Kidney glomerular epithelial cell (primary cell): ENCODE measurements around the gene TRAPPC12.
"Not testable (repeated sequence)": the region's sequence is repeated elsewhere in the genome, so short reads cannot be mapped to it uniquely, and the experiment has no call there.

Experiments
- DNase-seq: peaks from one replicate; lab custom pipeline; 2025; lab: John Stamatoyannopoulos, UW

The TRAPPC12 gene

DNA sequence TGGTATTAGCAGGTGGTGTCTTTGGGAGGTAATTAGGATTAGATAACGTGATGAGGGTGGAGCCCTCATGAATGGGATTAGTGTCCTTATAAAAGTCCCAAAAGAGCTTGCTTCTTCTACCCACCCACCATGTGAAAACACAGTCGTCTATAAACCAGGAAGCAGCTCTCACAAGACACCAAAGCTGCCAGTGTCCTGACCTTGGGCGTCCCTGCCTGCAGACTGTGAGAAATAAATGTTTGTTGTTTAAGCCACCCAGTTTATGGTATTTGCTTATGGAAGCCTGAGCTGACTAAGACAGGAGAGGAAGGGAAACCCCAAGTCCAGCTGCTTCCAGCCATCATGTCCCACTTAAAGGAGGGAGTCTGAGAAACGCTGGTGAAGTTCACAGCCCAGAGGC lies 126.3 kb downstream of the TRAPPC12 start:
- DNase-seq: no peak

DNA sequence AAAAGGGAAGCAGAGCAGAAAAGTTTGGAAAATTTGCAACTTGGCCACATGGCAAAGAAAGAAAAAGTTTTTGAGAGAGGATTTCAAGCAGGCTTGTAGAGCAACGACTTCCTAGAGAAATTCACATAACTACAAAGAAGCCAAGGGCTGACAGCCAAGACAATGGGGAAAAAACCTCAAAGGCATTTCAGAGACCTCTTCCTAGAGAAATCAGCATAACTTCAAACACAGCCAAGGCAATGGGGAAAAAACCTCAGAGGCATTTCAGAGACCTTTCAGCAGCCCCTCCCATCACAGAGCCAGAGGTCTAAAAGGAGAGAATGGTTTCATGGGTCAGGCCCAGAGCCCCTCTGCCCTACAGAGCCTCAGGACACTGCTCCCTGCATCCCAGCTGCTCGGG lies 132.6 kb downstream of the TRAPPC12 start:
- no peak for DNase-seq

DNA sequence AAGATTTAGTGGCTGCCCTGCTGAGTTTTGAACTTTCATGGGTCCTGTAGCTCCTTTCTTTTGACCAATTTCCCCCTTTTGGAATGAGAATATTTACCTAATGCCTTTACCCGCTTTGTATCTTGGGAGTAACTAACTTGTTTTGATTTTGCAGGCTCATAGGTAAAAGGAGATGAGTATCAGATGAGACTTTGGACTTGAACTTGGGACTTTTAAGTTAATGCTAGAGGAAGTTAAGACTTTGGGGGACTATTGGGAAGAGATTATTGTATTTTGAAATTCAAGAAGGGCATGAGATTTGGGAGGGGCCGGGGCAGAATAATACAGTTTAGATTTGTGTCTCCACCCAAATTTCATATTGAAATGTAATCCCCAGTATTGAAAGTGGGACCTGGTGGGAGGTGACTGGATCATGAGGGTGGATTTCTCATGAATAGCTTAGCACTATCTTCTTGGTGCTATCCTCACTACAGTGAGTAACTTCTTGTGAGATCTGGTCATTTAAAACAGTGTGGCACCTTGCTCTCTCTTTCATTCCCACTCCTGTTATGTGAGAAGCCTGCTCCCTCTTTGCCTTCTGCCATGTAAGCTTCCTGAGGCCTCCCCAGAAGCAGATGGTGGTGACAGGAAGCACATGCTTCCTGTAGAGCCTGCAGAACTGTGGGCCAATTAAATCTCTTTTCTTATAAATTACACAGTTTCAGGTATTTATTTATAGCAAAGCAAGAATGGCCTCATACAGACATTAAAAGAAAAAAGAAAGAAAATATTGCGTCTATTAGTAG lies 133.7 kb downstream of the TRAPPC12 start:
- DNase-seq: no peak

DNA sequence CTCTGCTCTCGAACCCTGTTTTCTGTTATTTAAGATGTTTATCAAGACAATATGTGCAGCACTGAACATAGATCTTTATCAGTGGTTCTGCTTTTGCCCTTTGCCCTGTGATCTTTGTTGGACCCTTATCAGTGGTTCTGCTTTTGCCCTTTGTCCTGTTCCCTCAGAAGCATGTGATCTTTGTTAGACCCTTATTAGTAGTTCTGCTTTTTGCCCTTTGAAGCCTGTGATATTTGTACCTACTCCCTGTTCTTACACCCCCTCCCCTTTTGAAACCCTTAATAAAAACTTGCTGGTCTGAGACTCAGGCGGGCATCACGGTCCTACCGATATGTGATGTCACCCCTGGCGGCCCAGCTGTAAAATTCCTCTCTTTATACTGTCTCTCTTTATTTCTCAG lies 135.9 kb downstream of the TRAPPC12 start:
- not testable (repeated sequence) for DNase-seq

DNA sequence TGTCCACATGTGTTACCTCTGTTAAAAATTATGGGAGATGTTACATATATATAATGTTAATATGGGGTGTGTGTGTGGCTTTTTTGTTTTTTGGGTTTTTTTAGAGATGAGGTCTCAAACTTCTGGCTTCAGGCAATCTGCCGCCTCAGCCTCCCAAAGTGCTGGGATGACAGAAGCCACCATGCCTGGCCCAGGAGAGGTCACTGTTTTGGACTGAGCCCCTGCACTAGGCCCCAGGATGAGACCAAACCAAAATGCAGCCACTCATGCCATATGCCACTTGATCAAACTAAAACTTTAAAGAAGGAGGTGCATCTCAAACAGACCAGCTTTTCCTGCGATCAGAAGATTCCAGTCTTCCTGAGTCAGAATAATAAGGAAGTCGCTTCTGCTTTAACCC lies 137.3 kb downstream of the TRAPPC12 start:
- DNase-seq: no peak

DNA sequence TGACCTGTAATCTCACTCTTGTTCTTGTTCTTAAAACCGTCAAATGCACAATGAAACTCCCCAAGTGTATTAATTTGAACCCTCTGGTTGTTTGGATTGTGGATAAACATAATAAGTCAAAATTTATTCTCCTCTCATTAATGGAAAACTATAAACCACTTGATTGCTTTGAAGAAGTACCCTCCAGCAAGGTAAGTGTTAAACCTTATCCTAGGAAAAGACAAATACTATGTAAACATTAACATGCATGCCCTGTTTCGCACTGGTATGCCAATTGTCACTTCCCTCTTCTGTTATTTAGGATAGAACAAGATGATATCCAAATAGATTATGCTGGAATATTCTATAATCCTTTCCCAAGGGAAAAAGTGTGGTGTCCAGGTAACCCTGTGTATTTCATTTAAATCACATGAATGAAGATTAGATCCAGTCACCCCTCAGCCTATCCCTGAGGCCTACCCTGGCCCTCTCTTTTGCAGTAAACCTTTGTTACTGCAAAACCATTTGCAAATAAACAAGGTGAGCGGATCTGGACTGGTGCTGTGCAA lies 138.5 kb downstream of the TRAPPC12 start:
- peak; percentile 4 for DNase-seq

DNA sequence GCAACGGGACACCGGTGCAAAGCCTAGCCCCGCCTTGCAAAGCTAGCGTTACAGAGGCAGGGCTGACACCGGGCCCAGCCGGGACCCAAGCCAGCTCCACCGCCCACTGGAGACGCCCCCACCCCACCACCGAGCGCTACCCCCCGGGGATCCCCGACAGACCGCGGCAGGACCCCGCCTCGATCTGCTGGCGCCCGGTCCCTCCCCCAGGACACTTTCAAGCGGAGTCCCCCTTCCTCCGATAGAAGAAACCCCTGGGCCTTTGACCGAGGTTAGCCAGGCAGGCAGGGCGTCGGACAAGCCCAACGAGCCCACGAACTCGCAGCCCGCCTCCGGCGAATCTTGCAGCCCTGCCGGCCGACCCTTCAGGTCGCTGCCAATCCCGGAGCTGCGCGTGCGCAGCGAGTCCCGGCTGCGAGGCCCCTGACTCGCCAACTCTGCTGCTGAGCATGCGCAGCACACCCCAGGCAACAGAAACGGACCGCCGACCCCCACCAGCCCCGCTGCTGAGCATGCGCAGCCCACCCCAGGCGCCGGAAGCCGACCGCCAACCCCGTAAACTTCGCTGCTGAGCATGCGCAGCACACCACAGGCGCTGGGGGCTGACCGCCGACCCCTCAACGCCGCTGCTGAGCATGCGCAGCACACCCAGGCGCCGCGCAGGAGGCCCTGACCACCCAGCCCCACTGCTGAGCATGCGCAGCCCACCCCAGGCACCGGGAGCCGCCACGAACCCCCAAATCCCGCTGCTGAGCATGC lies 139.2 kb downstream of the TRAPPC12 start:
- peak; percentile 97 for DNase-seq

DNA sequence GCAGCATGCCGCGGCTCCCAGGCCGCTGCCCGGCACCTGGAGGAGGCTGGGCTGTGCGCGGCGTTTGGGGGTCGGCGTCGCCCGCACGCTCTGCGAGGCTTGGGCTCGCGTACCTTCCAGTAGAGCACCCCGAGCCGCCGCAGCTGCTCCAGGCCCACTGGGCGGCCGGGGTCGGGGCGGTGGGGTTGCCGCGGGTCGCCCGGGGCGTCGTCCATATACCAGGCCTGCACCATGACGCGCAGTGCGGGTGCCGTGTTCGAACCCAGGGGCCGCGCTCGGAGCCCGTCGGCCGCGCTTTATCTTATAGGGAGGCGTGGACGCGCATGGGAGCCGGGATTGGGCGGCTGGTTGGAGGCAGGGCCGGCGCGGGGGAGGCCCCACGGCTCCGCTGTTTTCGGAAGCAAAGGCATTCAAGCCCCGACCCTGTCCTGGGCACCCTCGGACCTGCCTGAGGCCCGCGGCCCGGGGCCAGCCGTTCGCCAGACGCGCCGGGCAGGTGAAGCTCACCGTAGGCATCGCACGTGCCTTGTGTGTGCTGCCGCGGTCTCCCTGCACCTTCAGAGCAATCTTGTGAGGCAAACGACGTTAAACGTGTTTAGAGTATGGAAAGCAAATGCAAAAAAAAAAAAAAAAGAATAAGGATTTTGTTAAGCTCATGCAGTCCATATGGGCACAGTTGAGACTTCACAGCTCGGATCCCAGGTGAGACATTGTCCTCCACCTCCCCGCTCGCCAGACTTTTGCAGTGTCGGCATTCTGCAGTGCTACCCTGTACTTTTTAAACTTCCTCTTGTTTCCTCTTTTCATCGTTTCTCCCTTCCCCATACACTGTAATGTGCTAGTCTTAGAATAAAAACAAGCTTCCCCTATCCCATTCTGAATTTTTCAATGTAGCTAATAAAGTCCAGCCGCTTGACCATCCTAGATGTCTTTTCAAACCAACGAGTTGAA lies 140.0 kb downstream of the TRAPPC12 start, which contains the start of gene ADI1:
TSS of gene ADI1 (minus strand) at position 277 of the 951 bp plus-strand sequence. CDS start at position 233, 44 bp downstream.
- peak; percentile 45 for DNase-seq

DNA sequence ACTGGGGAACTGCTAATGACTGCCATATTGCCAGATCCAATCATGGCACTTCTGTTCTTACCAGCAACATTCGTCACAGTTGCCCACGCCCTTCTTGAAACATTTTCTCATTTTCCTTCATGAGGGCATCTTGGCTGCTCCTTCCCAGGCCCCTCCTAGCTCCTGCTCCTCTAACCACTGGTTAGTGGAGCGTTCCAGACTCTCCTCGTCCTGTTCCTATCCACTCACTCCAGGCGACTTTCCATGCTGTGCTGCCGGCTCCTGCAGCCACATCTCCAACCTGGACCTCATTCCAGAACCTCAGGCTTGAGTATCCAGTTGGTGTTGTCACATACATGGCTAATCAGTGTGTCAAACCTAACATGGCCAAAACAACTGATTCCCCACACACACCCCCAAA lies 141.1 kb downstream of the TRAPPC12 start:
- no peak for DNase-seq

DNA sequence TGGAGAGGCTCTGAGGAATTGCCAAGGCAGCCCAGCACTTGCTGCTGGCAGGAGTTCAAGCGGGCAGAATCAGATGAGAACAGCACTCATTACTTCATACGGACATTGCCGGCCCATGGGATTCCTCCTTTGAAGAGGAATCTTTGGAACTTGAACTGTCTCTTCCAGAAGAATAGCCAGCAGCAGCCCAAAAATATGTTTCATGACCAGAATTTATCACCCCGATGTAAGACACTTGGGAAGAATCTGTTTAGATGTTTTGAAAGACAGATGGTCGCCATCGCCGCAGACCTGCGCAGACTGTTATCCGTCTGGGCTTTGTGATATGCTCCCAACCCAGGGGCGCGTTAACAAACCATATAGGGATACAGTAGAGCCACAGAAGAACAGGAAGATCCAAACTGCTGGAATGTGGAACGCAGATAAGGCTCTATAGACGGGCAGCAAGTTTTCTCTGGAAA lies 143.5 kb downstream of the TRAPPC12 start:
- DNase-seq: no peak

DNA sequence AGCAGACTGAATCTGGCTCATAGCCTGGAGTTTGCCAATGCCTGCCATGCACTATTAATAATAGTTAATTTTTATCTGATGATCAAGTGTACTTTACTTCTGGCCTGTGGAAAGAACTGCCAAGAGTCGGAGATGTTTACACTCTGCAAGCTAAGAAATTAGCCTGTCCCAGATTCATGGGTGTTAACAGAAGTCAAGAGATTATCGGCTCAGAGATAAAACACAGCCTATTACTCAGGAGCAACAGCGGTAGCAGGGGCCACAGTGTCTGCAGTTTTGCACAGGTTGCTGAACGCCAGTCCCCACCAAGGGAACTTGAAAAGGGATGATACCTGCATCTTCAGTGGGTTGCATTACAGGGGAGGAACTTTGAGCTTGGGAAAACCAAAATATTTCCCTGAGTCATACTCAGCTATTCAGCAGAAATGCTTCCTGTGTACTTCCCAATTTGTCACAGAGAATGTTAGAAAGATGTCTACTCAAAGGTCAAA lies 144.1 kb downstream of the TRAPPC12 start:
- peak; percentile 17 for DNase-seq

DNA sequence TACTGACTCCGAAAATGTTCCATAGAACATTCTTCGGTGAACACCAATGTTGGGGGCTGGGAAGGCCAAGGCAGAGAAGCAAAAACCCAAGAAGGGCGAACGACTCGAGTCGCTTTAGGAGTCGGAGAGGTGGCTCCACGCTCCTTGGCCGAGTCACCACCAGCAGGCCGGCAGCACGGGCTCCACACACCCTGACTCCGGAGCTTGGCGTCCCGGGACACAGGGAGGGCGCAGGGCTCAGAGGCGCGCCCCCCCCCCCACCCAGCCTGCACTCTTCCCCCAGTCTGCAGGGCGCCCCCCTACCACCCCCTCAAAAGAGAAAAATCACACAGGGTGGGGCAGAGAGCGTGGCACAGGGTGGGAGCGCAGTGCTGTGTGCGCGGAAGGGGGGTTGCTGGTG lies 147.4 kb downstream of the TRAPPC12 start:
- no peak for DNase-seq

DNA sequence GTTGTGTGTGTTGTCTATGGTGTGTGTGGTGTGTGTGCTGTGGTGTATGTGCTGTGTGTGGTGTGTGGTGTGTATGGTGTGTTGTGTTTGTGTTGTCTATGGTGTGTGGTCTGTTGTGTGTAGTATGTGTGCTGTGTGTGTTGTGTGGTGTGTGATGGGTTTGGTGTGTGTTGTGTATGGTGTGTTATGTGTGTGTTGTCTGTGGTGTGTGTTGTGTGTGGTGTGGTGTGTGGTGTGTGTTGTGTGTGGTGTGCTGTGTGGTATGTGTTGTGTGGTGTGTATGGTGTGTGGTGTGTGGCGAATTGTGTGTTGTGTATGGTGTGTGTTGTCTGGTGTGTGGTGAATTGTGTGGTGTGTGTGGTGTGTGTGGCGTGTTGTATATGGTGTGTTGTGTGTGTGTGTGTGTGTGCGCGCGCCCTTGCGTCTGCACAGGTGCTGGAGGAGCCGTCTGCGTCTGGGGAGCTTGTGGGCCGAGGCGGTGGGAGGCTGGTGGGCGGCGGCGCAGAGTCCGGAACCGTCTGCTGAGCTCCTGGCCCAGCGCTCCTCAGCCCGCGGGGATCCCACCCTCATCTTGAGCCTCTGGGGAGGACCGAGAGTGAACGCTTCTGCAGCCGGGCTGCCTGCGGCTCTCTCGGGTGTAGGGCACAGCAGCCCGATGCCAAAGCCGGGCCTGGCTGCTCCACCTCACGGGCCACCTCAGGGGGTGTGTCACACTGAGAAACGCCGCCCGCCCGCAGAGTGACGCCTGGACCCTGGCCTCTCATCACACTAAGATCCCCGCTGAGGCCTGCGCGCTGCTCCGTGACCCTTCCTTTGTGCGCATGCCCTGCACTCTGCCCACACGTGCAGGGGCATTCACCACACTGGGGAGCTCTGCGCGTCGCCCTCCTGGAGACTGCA lies 148.6 kb downstream of the TRAPPC12 start:
- DNase-seq: no peak
